HEK293T (cell line): ENCODE results near the gene CLEC16A.

Experiments used
- CTCF ChIA-PET: fragments of 350-600 bp; formaldehyde crosslinking; extraction: SDS; loops from one replicate; lab custom pipeline; 2021; ENCODE audit warnings: antibody characterized with exemption, inconsistent platforms; lab: Yijun Ruan, JAX
- POLR2A ChIA-PET: fragments of 350-600 bp; formaldehyde crosslinking; extraction: SDS; loops from one replicate; lab custom pipeline; 2020; ENCODE audit warnings: antibody characterized with exemption, inconsistent platforms; lab: Yijun Ruan, JAX
- DNase-seq: peaks from one replicate; pipeline ENCODE4 v3.0.0; 2012; ENCODE audit warnings: mixed read lengths; ENCODE audit errors: extremely low spot score
- ARNT ChIP-seq: fragments of 450-650 bp; IDR thresholded peaks from 2 replicates; pipeline ENCODE4 v1.6.1; 2017; ENCODE audit warnings: mild to moderate bottlenecking
- BHLHE40 ChIP-seq: fragments of 450-650 bp; IDR thresholded peaks from 2 replicates; pipeline ENCODE4 v1.6.1; 2016; ENCODE audit warnings: mild to moderate bottlenecking, moderate library complexity, borderline replicate concordance
- CTBP1 ChIP-seq: fragments of 450-650 bp; IDR thresholded peaks from 2 replicates; pipeline ENCODE4 v1.6.1; 2016; ENCODE audit warnings: borderline replicate concordance
- ELF4 ChIP-seq: fragments of 450-650 bp; IDR thresholded peaks from 2 replicates; pipeline ENCODE4 v1.6.1; 2017; ENCODE audit warnings: antibody characterized with exemption
- FOXA1 ChIP-seq: fragments of 450-650 bp; IDR thresholded peaks from 2 replicates; pipeline ENCODE4 v1.6.1; 2016; ENCODE audit warnings: mild to moderate bottlenecking
- FOXK2 ChIP-seq: fragments of 450-650 bp; IDR thresholded peaks from 2 replicates; pipeline ENCODE4 v1.6.1; 2016; ENCODE audit warnings: mild to moderate bottlenecking
- FOXM1 ChIP-seq: fragments of 450-650 bp; IDR thresholded peaks from 2 replicates; pipeline ENCODE4 v1.6.1; 2017; ENCODE audit warnings: mild to moderate bottlenecking, borderline replicate concordance
- HDGF ChIP-seq: fragments of 450-650 bp; IDR thresholded peaks from 2 replicates; pipeline ENCODE4 v1.6.1; 2017; ENCODE audit warnings: antibody characterized with exemption, borderline replicate concordance
- L3MBTL2 ChIP-seq: fragments of 450-650 bp; conservative IDR thresholded peaks from 2 replicates; pipeline ENCODE4 v1.6.1; 2016; ENCODE audit warnings: mild to moderate bottlenecking
- LEF1 ChIP-seq: fragments of 450-650 bp; IDR thresholded peaks from 2 replicates; pipeline ENCODE4 v1.6.1; 2017; ENCODE audit warnings: mild to moderate bottlenecking, borderline replicate concordance
- NFRKB ChIP-seq: fragments of 450-650 bp; IDR thresholded peaks from 2 replicates; pipeline ENCODE4 v1.6.1; 2016; ENCODE audit warnings: mild to moderate bottlenecking, moderate library complexity
- PKNOX1 ChIP-seq: fragments of 450-650 bp; IDR thresholded peaks from 2 replicates; pipeline ENCODE4 v1.6.1; 2016
- SP1 ChIP-seq: fragments of 450-650 bp; IDR thresholded peaks from 2 replicates; pipeline ENCODE4 v1.6.1; 2017
- SUZ12 ChIP-seq: fragments of 450-650 bp; IDR thresholded peaks from 2 replicates; pipeline ENCODE4 v1.6.1; 2016; ENCODE audit warnings: mild to moderate bottlenecking
- TARDBP ChIP-seq: fragments of 450-650 bp; IDR thresholded peaks from 2 replicates; pipeline ENCODE4 v1.6.1; 2016
- ZNF384 ChIP-seq: fragments of 450-650 bp; IDR thresholded peaks from 2 replicates; pipeline ENCODE4 v1.6.1; 2016

Gene CLEC16A

GRCh38 chr16:11107780-11108465, 163.6 kb downstream of the CLEC16A start:
- DNase-seq = no peak
- CTCF ChIA-PET = no interaction called here
- POLR2A ChIA-PET = interaction anchor here (0.5 kb wide), 1 partner anchor 53 kb away, joined by 3 read pairs; no protein-coding TSS in a partner anchor
- TF ChIP-seq FOXK2 (no peak), TARDBP (no peak), ELF4 (no peak), SUZ12 (no peak), PKNOX1 (no peak), SP1 (no peak), BHLHE40 (no peak), FOXM1 (no peak)

DNA sequence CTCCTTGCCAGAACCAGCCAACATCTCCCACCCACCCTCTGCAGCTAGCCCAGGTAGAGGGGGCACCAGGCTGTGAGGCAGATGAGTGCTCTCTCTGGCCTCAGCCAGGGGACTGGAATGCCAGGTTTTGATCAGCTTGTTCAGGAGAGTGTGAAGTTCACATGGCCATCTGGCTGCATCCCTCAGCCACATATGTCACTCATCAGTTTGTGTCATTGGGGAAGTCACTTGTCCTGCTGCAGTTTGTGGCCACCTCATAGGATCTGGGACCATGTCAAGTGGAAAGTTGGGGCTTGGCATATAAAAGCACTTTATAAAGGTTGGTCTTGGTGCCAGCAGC, 164.1 kb downstream of the CLEC16A start:
- ChIA-PET CTCF (no interaction called here), POLR2A (no interaction called here)
- TF ChIP-seq SUZ12 = no peak
- no peak for TF ChIP-seq ARNT
- no peak for TF ChIP-seq L3MBTL2
- TF ChIP-seq LEF1 = no peak
- TF ChIP-seq HDGF = no peak
- no peak for DNase-seq

DNA sequence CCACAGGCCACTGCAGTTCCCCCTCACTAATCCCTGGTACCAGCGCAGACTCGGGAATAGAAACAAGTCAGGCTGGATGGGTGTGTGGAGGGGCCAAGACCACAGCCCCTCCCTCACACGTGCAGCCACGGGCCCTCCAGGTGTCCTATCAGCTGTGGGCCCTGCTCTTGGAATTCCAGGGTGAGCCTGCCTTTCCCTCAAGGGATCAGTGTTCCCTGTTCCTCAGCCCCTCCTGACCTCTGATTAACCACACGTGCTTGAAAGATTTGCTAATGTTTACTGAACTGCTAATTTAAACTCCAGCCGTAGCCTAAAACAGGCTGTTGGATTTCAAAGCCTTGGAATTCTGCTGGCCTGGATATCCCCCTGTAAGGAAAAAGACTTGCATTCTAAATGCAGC, 165.2 kb downstream of the CLEC16A start:
- no peak for TF ChIP-seq TARDBP
- TF ChIP-seq ZNF384 = no peak
- TF ChIP-seq ARNT = no peak
- TF ChIP-seq HDGF = no peak
- TF ChIP-seq ELF4 = no peak
- TF ChIP-seq BHLHE40 = no peak
- no peak for TF ChIP-seq NFRKB
- TF ChIP-seq PKNOX1 = no peak
- no peak for TF ChIP-seq LEF1
- no peak for TF ChIP-seq SUZ12
- no peak for TF ChIP-seq FOXM1
- no peak for TF ChIP-seq SP1
- TF ChIP-seq FOXK2 = no peak
- TF ChIP-seq FOXA1 = no peak
- TF ChIP-seq CTBP1 = no peak
- no peak for TF ChIP-seq L3MBTL2
- no peak for DNase-seq
- ChIA-PET POLR2A (no interaction called here), CTCF (no interaction called here)

GRCh38 chr16:11111150-11111549, 166.8 kb downstream of the CLEC16A start:
- TF ChIP-seq FOXM1 (no peak), SP1 (no peak)
- DNase-seq = no peak
- ChIA-PET CTCF (no interaction called here), POLR2A (no interaction called here)

DNA sequence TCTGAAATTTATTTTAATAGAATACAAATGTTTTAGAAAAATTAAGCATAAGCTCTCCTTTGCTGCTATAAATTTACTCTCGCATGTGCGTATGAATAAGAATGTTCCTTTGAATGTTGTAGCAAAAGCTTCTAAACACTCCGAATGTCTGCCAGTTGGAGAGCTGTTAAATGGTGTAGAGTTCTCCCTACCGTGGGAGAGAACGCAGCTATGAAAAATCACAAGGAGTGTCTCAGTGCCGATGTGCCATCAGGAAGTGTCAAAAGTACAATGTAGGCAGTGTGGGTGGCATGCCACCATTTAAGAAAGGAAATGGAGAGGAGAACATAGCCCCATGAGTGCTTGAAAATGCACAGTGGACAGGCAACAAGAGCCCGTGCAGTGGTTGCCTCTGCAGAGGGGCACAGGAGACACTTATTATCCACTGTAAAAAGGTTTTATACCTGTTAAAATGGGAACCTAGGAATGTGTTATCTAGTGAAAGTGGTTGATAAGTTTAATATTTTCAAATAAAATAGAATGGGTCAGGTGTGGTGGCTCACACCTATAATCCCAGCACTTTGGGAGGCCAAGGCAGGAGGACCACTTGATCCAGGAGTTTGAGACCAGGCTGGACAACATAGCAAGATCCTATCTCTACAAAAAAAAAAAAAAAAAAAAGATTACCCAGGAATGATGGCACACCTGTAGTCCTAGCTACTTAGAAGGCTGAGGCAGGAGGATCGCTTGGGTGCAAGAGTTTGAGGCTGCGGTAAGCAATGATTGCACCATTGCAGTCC, 167.7 kb downstream of the CLEC16A start:
- POLR2A ChIA-PET = no interaction called here
- TF ChIP-seq HDGF = no peak
- no peak for TF ChIP-seq LEF1
- no peak for TF ChIP-seq BHLHE40
- no peak for TF ChIP-seq SUZ12
- TF ChIP-seq NFRKB = no peak
- no peak for TF ChIP-seq ELF4
- no peak for TF ChIP-seq PKNOX1
- TF ChIP-seq ARNT = no peak
- TF ChIP-seq TARDBP = no peak
- TF ChIP-seq L3MBTL2 = no peak
- TF ChIP-seq FOXM1 = no peak
- CTCF ChIA-PET = no interaction called here
- no peak for DNase-seq

- ChIA-PET POLR2A (no interaction called here), CTCF (no interaction called here)
- no peak for TF ChIP-seq SP1
- no peak for TF ChIP-seq FOXM1
- no peak for TF ChIP-seq FOXA1
- TF ChIP-seq BHLHE40 = no peak
- no peak for TF ChIP-seq HDGF
- no peak for TF ChIP-seq L3MBTL2
- no peak for TF ChIP-seq FOXK2
- no peak for TF ChIP-seq PKNOX1
- no peak for TF ChIP-seq ARNT
- TF ChIP-seq LEF1 = no peak
- TF ChIP-seq NFRKB = no peak
- no peak for TF ChIP-seq ELF4
- TF ChIP-seq TARDBP = no peak
- no peak for TF ChIP-seq ZNF384
- DNase-seq = no peak
Observed at GRCh38 chr16:11112723-11113348, 168.5 kb downstream of the CLEC16A start.
